Adipocyte (in vitro differentiated cells): ENCODE results near the gene MAGEB5.
"Not testable (repeated sequence)": the region's sequence is repeated elsewhere in the genome, so short reads cannot be mapped to it uniquely, and the experiment has no call there.

Experiments used
- DNase-seq: peaks from one replicate; pipeline ENCODE4 v3.0.0-alpha.2; 2015; ENCODE audit warnings: low read depth
- H3K27me3 ChIP-seq: replicated peaks from 2 replicates; pipeline ENCODE4 v1.7.0; 2013; ENCODE audit warnings: mild to moderate bottlenecking, low read length, moderate library complexity; ENCODE audit not compliant: control insufficient read depth, insufficient read depth
- H3K36me3 ChIP-seq: 2 replicates; pipeline ENCODE4 v1.7.0; 2013; ENCODE audit warnings: low read length, mild to moderate bottlenecking, moderate library complexity; ENCODE audit not compliant: control insufficient read depth, insufficient read depth, severe bottlenecking
- H3K4me1 ChIP-seq: 2 replicates; pipeline ENCODE4 v1.7.0; 2013; ENCODE audit warnings: mild to moderate bottlenecking, low read length, moderate library complexity; ENCODE audit not compliant: control insufficient read depth, insufficient read depth
- H3K4me3 ChIP-seq: 2 replicates; pipeline ENCODE4 v1.7.0; 2013; ENCODE audit warnings: mild to moderate bottlenecking, low read length, moderate library complexity
- H3K9ac ChIP-seq: 2 replicates; pipeline ENCODE4 v1.7.0; 2013; ENCODE audit warnings: mild to moderate bottlenecking, low read length, moderate library complexity
- H3K9me3 ChIP-seq: 2 replicates; pipeline ENCODE4 v1.7.0; 2013; ENCODE audit warnings: mild to moderate bottlenecking, low read length, moderate library complexity; ENCODE audit not compliant: control insufficient read depth

MAGEB5 gene

GRCh38 chrX:26215869-26216268, at the start of gene MAGEB5:
TSS of gene MAGEB5 (plus strand) at chrX:26216169. CDS start at chrX:26217302, 1,133 bp downstream.
- Histone ChIP-seq H3K36me3 (no peaks in the 10 kb centered on the region), H3K9ac (no peak within 1 kb of the TSS), H3K9me3 (no peaks in the 10 kb centered on the region), H3K27me3 (no peaks in the 10 kb centered on the region), H3K4me1 (no peaks in the 10 kb centered on the region), H3K4me3 (no peak within 1 kb of the TSS)
- DNase-seq: no peak

DNA sequence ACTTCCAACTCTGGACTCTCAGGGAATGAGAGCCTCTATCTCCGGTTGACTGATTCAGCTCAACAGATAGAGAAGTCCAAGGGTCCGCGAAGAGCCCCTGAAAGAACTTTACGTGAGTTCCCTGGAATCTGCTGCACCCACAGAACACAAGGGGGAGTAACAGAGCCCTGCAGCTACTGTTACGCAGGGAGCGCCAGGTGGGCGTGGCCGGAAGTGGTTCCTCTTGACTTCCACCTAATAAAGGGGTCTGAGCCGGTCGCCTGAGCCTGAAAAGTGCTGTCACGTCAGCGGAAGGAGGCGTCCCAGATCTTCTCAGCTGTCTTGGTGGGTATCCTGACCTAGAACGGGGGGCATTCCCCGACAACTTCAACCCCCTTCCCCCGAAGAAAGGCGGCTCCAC, 23.8 kb upstream of the MAGEB5 start, which contains the start of gene MAGEB6:
Gene MAGEB6 (plus strand): TSS at position 237 of the 400 bp plus-strand sequence. CDS start 1,407 bp downstream, outside the sequence.
- Histone ChIP-seq H3K27me3 (no peaks in the 10 kb centered on the region), H3K36me3 (no peaks in the 10 kb centered on the region), H3K9ac (no peak within 1 kb of the TSS), H3K4me1 (no peaks in the 10 kb centered on the region), H3K9me3 (no peaks in the 10 kb centered on the region), H3K4me3 (no peak within 1 kb of the TSS)
- no peak for DNase-seq

GRCh38 chrX:26203561-26203960, 12.4 kb upstream of the MAGEB5 start:
- Histone ChIP-seq H3K27me3 (no peaks in the 10 kb centered on the region), H3K9me3 (no peaks in the 10 kb centered on the region), H3K36me3 (no peaks in the 10 kb centered on the region), H3K4me1 (no peaks in the 10 kb centered on the region), H3K9ac (no peak overlapping the region), H3K4me3 (no peak overlapping the region)
- no peak for DNase-seq

DNA sequence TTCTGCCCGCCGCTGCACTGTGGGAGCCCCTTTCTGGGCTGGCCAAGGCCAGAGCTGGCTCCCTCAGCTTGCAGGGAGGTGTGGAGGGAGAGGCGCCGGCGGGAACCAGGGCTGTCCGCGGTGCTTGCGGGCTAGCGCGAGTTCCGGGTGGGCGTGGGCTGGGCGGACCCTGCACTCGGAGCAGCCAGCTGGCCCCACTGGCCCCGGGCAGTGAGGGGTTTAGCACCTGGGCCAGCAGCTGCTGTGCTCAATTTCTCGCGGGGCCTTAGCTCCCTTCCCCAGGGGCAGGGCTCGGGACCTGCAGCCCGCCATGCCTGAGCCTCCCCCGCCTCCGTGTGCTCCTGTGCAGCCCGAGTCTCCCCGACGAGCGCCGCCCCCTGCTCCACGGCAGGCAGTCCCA, 11.3 kb upstream of the MAGEB5 start:
- H3K9me3 ChIP-seq, DNase-seq, H3K27me3 ChIP-seq, H3K4me1 ChIP-seq, H3K9ac ChIP-seq, H3K36me3 ChIP-seq, H3K4me3 ChIP-seq: not testable (repeated sequence)

DNA sequence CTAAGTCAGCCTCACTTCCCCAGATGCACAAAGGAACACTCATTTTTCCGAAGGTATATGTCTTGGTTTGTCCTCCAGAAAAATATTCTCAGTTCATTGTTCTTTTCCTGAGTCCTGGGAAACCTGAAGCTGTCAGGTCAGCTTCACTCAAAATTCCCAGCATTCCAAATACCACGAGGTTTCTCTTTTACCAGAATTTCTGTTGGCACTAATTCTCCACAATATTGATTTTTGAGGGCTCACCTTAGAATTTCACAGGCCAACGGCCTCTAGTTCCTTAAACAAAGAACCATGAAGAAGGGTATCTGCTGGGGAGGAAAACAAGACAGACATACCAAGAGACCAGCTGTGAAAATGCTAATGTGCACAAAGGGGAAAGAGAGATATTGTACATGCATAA, 8.0 kb upstream of the MAGEB5 start:
- no peaks in the 10 kb centered on the region for H3K36me3 ChIP-seq

DNA sequence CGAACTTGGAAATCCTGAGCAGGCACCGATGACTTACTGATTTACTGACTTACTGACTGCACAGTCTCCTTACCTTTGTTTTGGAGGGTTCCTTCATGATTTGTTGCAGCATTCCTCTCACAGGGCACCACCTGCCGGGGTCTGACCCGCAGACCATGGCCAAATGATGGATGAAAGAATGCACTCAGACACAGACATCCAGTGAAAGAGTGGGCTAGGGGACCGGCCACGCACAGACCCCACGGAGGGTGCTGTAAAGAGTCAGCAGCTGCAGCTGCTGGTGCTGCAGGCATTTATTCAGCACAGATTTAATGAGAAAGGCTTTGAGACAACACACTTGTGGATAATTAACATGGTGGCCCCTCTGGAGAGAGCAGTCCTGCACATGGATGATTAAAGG, 3.4 kb downstream of the MAGEB5 start:
- Histone ChIP-seq H3K4me1 (no peaks in the 10 kb centered on the region), H3K9ac (no peak overlapping the region), H3K4me3 (no peak overlapping the region), H3K27me3 (no peaks in the 10 kb centered on the region), H3K36me3 (no peaks in the 10 kb centered on the region), H3K9me3 (no peaks in the 10 kb centered on the region)
- no peak for DNase-seq

More for the DNA sequence above, 8.0 kb upstream of the MAGEB5 start:
- no peak for DNase-seq
- Histone ChIP-seq H3K9ac (no peak overlapping the region), H3K27me3 (no peaks in the 10 kb centered on the region), H3K9me3 (no peaks in the 10 kb centered on the region), H3K4me1 (no peaks in the 10 kb centered on the region), H3K4me3 (no peak overlapping the region)

DNA sequence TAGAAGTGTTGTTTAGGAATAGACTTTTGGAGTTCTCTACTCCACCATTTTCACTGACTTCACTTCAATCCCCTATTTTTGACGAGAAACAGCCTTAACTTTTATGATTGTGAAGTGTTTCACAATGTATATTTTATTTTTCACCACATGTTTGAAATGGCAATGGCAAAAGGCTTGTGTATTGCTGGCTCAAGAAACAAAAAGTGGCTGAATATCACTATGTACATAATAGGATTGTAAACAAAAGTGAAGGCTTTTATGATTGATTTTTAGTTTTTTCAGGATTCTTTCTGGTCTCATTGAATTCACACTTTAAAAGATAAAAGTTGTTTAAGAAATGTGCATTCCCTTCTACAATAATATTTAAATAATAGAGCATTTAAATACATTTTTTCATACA, 18.2 kb downstream of the MAGEB5 start:
- no peaks in the 10 kb centered on the region for H3K27me3 ChIP-seq
- H3K36me3 ChIP-seq: no peaks in the 10 kb centered on the region
- H3K9me3 ChIP-seq: peaks cover 3% of the 10 kb centered on the region
- H3K4me3 ChIP-seq: no peak overlapping the region
- DNase-seq: no peak
- no peaks in the 10 kb centered on the region for H3K4me1 ChIP-seq
- H3K9ac ChIP-seq: no peak overlapping the region

GRCh38 chrX:26253526-26253925, 37.6 kb downstream of the MAGEB5 start:
- peaks cover 3% of the 10 kb centered on the region for H3K27me3 ChIP-seq

DNA sequence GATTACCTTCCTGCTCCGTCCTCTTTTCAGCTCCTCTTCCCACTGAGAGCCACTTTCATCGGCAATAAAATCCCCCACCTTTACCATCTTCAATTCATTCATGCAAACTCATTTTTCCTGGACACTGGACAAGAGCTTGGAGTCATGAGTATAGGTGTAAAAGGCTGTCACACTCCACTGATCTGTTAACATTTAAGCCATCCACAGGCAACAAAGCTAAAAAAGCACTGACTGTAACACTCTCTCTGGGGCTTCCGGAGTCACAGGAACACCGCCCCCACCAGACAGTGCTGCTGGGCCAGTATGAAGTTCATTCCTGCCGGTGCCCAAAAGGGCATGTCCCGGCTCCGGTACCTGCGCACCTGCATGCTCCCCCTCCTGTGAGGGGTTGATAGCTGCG, 38.5 kb downstream of the MAGEB5 start:
- H3K9me3 ChIP-seq: no peaks in the 10 kb centered on the region
- no peak overlapping the region for H3K4me3 ChIP-seq
- H3K36me3 ChIP-seq: no peaks in the 10 kb centered on the region
- H3K9ac ChIP-seq: no peak overlapping the region
- H3K27me3 ChIP-seq: peaks cover 3% of the 10 kb centered on the region
- DNase-seq: no peak
- H3K4me1 ChIP-seq: no peaks in the 10 kb centered on the region

More at GRCh38 chrX:26253526-26253925, 37.6 kb downstream of the MAGEB5 start:
- Histone ChIP-seq H3K4me3 (no peak overlapping the region), H3K9ac (no peak overlapping the region), H3K4me1 (no peaks in the 10 kb centered on the region), H3K9me3 (no peaks in the 10 kb centered on the region), H3K36me3 (no peaks in the 10 kb centered on the region)
- DNase-seq: no peak

- no peak overlapping the region for H3K4me3 ChIP-seq
- DNase-seq: no peak
- no peak overlapping the region for H3K9ac ChIP-seq
- no peaks in the 10 kb centered on the region for H3K36me3 ChIP-seq
- H3K27me3 ChIP-seq: no peaks in the 10 kb centered on the region
- no peaks in the 10 kb centered on the region for H3K9me3 ChIP-seq
- H3K4me1 ChIP-seq: no peaks in the 10 kb centered on the region
Measured at GRCh38 chrX:26262121-26262523, 46.2 kb downstream of the MAGEB5 start.
